Upper lobe of left lung (tissue), 6 donors: ENCODE data around the gene NHSL2. TPM values are rescaled to one million over a fixed set of nuclear protein-coding genes. Genes with fewer than 3 reads are reported as not detected.
A peak's percentile ranks its signal among the peaks of the same experiment; 100 is the strongest.
"Not testable (repeated sequence)": the region's sequence is repeated elsewhere in the genome, so short reads cannot be mapped to it uniquely, and the experiment has no call there.

Experiments
- ATAC-seq, 2 donors: fragments of 200-7000 bp; cut with Tn5 transposase; one replicate each; pipeline ENCODE4 v1.9.1; 2022; ENCODE audit warnings: mild to moderate bottlenecking in 2 of 2, moderate library complexity in 2 of 2; ENCODE audit not compliant: low FRiP score in 2 of 2
- DNase-seq, 2 donors: peaks; one replicate each; pipeline ENCODE4 v3.0.0-alpha.2; 2019 to 2020
- H3K27ac ChIP-seq, 4 donors: fragments of 200-600 bp; sonication (generic); one replicate each; pipeline ENCODE4 v1.5.1; 2016 to 2019
- H3K27me3 ChIP-seq, 4 donors: fragments of 200-600 bp; sonication (generic); one replicate each; pipeline ENCODE4 v1.5.1; 2017 to 2019
- H3K36me3 ChIP-seq, 4 donors: fragments of 200-600 bp; sonication (generic); one replicate each; pipeline ENCODE4 v1.5.1; 2016 to 2019
- H3K4me1 ChIP-seq, 4 donors: fragments of 200-600 bp; sonication (generic); one replicate each; pipeline ENCODE4 v1.5.1; 2018 to 2019
- H3K4me3 ChIP-seq, 4 donors: fragments of 200-600 bp; sonication (generic); one replicate each; pipeline ENCODE4 v1.5.1; 2017 to 2019; ENCODE audit warnings: mild to moderate bottlenecking in 2 of 4, moderate library complexity in 1 of 4
- H3K9me3 ChIP-seq, 4 donors: fragments of 200-600 bp; sonication (generic); one replicate each; pipeline ENCODE4 v1.5.1; 2018 to 2019
- EP300 ChIP-seq, 4 donors: sonication (generic); formaldehyde crosslinking; IDR thresholded peaks; one replicate each; pipeline ENCODE4 v1.5.1; 2017; ENCODE audit warnings: antibody characterized with exemption in 4 of 4, control low read depth in 2 of 4
- POLR2A ChIP-seq, 4 donors: fragments of 450-650 bp; IDR thresholded peaks; one replicate each; pipeline ENCODE4 v1.5.1; 2016 to 2017; ENCODE audit warnings: antibody characterized with exemption in 4 of 4, mild to moderate bottlenecking in 2 of 4
- POLR2AphosphoS5 ChIP-seq, 2 donors: sonication (generic); formaldehyde crosslinking; IDR thresholded peaks; one replicate each; pipeline ENCODE4 v1.5.1; 2017; ENCODE audit warnings: antibody characterized with exemption in 2 of 2
- WGBS, 2 donors: methylation state at CpG; one replicate each; pipeline ENCODE4 v1.1.5; 2017 to 2018; 5-methylcytosine and 5-hydroxymethylcytosine counted together
- total RNA-seq, 6 donors: library from RNA; depleted of rRNA in 4 of 6; stranded (reverse); fragments of >200 nt in 4 of 6; gene quantifications; one replicate each; pipeline versions ENCODE4 v1.1.0 to v1.2.1, GENCODE V29; 2016 to 2021
- TF ChIP-seq, protein P1 (sequence below), 6 experiments: fragments of 450-650 bp in 4 of 6; fragments of 200-600 bp in 2 of 6; sonication (generic) in 2 of 6; IDR thresholded peaks; one replicate each; pipeline ENCODE4 v1.5.1; 2016 to 2019; ENCODE audit warnings: antibody characterized with exemption in 6 of 6
- donor health status: DM: no; HTN: no; CAD: no; lungs with moderate emphysema.
- donor health status: DM: no; HTN: yes; CAD: no; lungs with severe emphysema.

Gene NHSL2
- 10 to 100 TPM in 3 of 6 donors, 1 to 10 TPM in 3; 5.8 to 18.3 (median 9.9) TPM for total RNA-seq

DNA sequence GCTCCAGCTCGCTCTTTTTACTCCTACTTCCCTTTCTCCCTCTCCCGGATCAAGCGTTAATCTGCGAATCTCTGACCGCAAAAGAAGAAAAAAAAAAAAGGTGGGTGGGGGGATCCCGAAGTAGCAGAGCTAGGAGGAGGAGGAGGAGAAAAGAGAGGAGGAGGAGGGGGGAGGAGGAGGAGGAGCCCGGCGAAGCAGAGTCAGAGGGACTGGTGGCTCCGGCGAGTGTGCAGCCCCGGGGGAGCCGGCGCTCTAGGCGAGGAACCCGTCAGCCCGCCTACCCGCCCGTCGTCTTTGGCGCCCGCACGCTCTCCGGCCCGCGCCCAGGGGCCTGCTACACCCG lies at the start of gene NHSL2:
Gene NHSL2, plus strand, starts transcription at position 203 of the 343 bp plus-strand sequence.
- peaks cover 0 to 13% (median 3%) of the 10 kb centered on the region in 4 donors for H3K4me1 ChIP-seq
- peak within 1 kb of the TSS in 2 of 4 donors; percentile 63 to 64 for H3K27ac ChIP-seq
- H3K36me3 ChIP-seq, result no peaks in the 10 kb centered on the region
- H3K9me3 ChIP-seq, result no peaks in the 10 kb centered on the region
- TF ChIP-seq, protein P1, sequence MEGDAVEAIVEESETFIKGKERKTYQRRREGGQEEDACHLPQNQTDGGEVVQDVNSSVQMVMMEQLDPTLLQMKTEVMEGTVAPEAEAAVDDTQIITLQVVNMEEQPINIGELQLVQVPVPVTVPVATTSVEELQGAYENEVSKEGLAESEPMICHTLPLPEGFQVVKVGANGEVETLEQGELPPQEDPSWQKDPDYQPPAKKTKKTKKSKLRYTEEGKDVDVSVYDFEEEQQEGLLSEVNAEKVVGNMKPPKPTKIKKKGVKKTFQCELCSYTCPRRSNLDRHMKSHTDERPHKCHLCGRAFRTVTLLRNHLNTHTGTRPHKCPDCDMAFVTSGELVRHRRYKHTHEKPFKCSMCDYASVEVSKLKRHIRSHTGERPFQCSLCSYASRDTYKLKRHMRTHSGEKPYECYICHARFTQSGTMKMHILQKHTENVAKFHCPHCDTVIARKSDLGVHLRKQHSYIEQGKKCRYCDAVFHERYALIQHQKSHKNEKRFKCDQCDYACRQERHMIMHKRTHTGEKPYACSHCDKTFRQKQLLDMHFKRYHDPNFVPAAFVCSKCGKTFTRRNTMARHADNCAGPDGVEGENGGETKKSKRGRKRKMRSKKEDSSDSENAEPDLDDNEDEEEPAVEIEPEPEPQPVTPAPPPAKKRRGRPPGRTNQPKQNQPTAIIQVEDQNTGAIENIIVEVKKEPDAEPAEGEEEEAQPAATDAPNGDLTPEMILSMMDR (IDR thresholded peaks at IDR 0.05), result no peak
- TF ChIP-seq EP300 (IDR thresholded peaks at IDR 0.05) (no peak), POLR2AphosphoS5 (IDR thresholded peaks at IDR 0.05) (no peak), POLR2A (IDR thresholded peaks at IDR 0.05) (no peak)
- WGBS, 2 donors, result 4 to 18% methylated on average over 12 to 16 of the region's 26 CpGs
- DNase-seq (no peak), ATAC-seq (peak in 1 of 2 donors; percentile 68)
- peak within 1 kb of the TSS in 3 of 4 donors; percentile 35 to 49 (median 45) for H3K4me3 ChIP-seq
- H3K27me3 ChIP-seq, result peaks cover 0 to 13% (median 0%) of the 10 kb centered on the region in 4 donors

DNA sequence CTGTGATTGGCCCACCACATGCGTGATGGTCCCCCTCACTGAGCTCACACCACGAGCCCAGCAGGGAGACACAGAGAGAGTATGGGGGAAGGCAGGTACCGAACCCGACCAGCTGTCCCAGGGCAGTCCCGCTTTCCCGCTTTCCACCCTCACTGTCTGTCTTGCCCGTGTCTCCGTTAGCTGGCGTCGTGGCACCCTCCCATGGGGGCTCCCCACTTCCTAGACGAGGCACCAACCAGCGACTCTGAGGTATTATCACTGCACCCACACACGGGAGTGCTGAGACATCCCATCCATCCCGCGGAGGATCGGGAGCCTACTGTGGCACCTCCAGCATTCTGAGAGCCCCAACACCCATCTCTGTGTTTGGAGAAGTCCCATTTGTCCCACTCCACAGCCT lies 43.0 kb upstream of the NHSL2 start:
- Histone ChIP-seq H3K27ac (no peak overlapping the region), H3K36me3 (no peaks in the 10 kb centered on the region), H3K9me3 (no peaks in the 10 kb centered on the region), H3K4me3 (no peak overlapping the region), H3K27me3 (no peaks in the 10 kb centered on the region), H3K4me1 (no peaks in the 10 kb centered on the region)
- no peak for DNase-seq
- TF ChIP-seq, protein P1 (IDR thresholded peaks at IDR 0.05), result no peak
- TF ChIP-seq POLR2AphosphoS5 (IDR thresholded peaks at IDR 0.05) (no peak), POLR2A (IDR thresholded peaks at IDR 0.05) (no peak), EP300 (IDR thresholded peaks at IDR 0.05) (no peak)
- no peak for ATAC-seq
- WGBS, 2 donors, result 94% methylated on average over 16 of the region's 16 CpGs; no CpG with 5 or more reads in 1 of the 2 donors

DNA sequence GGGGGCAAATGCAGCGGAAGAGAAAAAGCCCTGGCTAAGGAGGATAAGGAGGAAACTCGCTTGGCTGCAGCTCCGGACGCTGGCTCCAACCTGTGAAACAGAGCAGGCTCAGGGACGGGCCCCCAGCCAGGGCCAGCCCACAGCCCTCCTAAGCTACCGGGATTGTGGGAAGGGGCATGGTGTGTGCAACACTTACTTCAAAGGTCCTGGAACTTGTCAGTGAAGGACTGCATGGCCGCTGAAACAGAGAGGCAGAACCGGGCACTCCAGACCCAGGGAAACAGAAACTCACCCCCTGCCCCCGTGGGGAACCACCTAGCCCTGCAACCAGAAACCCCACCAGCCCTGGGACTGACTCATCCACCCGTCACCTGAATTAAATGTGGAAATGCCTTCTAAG lies 41.1 kb upstream of the NHSL2 start:
- peak in 1 of 2 donors; percentile 24 for DNase-seq
- WGBS, 2 donors, result 28 to 59% methylated on average over 7 to 10 of the region's 10 CpGs
- not testable (repeated sequence) for H3K4me3 ChIP-seq

GRCh38 chrX:71870208-71871098 lies 40.2 kb upstream of the NHSL2 start:
- 79 to 95% methylated on average over 4 to 15 of the region's 15 CpGs for WGBS, 2 donors
- no peak overlapping the region for H3K27ac ChIP-seq
- H3K9me3 ChIP-seq, result no peaks in the 10 kb centered on the region
- H3K36me3 ChIP-seq, result no peaks in the 10 kb centered on the region
- ATAC-seq (no peak), DNase-seq (peak in 1 of 2 donors; percentile 3)
- no peaks in the 10 kb centered on the region for H3K27me3 ChIP-seq
- H3K4me1 ChIP-seq, result no peaks in the 10 kb centered on the region
- H3K4me3 ChIP-seq, result no peak overlapping the region
- TF ChIP-seq, protein P1 (IDR thresholded peaks at IDR 0.05), result no peak
- TF ChIP-seq POLR2AphosphoS5 (IDR thresholded peaks at IDR 0.05), result no peak
- TF ChIP-seq EP300 (IDR thresholded peaks at IDR 0.05), result no peak
- no peak for TF ChIP-seq POLR2A (IDR thresholded peaks at IDR 0.05)

More for the DNA sequence above, 41.1 kb upstream of the NHSL2 start:
- H3K9me3 ChIP-seq, H3K36me3 ChIP-seq, ATAC-seq, H3K27ac ChIP-seq, H3K27me3 ChIP-seq, H3K4me1 ChIP-seq: not testable (repeated sequence)

- H3K27ac ChIP-seq, result no peak overlapping the region
- no peak for ATAC-seq
- TF ChIP-seq, protein P1 (IDR thresholded peaks at IDR 0.05), result no peak
- TF ChIP-seq POLR2A (IDR thresholded peaks at IDR 0.05) (no peak), EP300 (IDR thresholded peaks at IDR 0.05) (no peak)
These were observed 39.3 kb upstream of the NHSL2 start for GRCh38 chrX:71871367-71871766.

More at GRCh38 chrX:71871367-71871766, 39.3 kb upstream of the NHSL2 start:
- 77 to 80% methylated on average over 1 to 6 of the region's 6 CpGs for WGBS, 2 donors
- Histone ChIP-seq H3K36me3 (no peaks in the 10 kb centered on the region), H3K4me1 (no peaks in the 10 kb centered on the region), H3K9me3 (no peaks in the 10 kb centered on the region), H3K27me3 (no peaks in the 10 kb centered on the region), H3K4me3 (no peak overlapping the region)
- no peak for DNase-seq
